GM19438 (cell line): ENCODE results near the gene FRMD5.
"Not testable (repeated sequence)": the region's sequence is repeated elsewhere in the genome, so short reads cannot be mapped to it uniquely, and the experiment has no call there.

Experiments used
- ATAC-seq: cut with Tn5 transposase; IDR thresholded peaks from one replicate; pipeline ENCODE4 v1.9.1; 2021; ENCODE audit warnings: low read depth; ENCODE audit not compliant: unreplicated experiment

Gene FRMD5

DNA sequence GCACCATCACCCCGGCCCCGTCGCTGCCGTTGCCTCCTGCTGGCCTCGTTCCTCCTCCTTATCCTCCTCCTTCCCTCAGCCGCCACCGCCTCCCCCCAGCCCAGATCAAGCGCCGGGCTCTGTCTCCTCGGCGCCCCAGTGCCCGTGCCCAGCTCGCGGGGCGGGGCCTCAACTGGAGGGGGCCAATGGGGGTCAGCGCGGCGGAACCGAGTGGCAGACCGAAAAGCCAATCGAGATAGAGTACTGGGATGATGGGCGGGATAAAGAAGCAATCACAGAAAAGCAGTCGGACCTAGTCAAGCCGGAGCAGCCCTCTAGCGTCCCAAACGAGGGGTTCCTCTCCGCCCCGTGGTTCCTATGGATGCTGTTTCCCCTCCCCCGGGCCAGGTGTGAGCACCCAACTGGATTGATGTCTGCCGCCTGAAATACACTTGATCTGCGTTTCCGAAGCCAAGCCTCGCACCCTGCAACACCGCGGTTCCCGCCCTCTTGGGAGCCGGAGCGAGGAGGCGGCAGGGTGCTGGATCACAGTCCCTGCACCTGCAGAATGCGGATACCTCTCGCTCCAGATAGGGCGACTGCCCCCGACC lies at the start of gene FRMD5:
Gene FRMD5, minus strand, starts transcription at position 121 of the 590 bp plus-strand sequence.
- ATAC-seq = peak; percentile 97

DNA sequence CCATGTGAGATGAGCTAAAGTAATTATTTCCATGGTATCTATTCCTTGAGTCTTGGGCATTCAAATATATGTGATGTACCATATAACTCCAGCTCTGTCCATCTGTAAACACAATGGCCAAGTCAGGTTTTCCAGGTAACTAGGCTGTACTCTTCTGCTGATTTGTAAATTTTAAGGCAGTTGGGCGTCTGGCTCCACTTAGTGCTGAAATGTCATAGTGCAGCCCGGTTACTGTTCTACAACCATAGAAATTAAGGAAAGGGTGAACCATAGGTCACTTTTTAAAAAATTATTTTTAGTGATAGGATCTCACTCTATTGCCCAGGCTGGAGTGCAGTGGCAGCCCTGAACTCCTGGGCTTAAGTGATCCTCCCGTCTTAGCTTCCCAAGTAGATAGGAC lies 48.8 kb upstream of the FRMD5 start:
- no peak for ATAC-seq

DNA sequence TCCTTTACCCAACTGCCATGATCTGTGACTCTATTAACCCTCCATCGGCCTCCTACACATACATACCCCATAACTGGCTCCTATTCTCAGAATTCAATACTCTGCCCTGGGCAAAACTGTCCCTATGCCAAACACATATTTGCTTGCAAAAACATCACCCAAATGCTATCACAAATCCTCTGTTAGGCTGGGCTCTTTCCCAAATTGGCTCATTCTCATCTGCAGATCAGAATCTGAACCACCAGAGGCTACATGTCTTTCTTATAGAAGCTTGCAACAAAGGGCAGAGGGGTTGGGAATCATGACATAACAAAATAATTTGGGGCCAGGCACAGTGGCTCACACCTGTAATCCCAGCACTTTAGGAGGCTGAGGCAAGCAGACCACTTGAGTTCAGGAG lies 48.1 kb upstream of the FRMD5 start:
- no peak for ATAC-seq

GRCh38 chr15:44231842-44232241 lies 36.8 kb upstream of the FRMD5 start:
- no peak for ATAC-seq

DNA sequence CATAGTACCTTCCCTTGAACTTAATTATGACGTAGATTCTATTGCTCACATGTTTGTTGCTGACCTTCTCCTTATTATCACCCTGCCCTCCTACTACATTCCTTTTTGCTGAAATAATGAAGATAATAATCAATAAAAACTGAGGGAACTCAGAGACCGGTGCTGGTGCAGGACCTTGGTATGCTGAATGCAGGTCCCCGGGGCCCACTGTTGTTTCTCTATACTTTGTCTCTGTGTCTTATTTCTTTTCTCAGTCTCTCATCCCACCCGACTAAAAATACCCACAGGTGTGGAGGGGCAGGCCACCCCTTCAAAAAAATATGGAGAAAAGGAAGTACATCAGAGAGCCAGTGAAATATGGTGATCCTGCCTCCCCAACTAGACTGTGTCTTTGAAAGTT lies 34.2 kb upstream of the FRMD5 start:
- ATAC-seq = not testable (repeated sequence)

DNA sequence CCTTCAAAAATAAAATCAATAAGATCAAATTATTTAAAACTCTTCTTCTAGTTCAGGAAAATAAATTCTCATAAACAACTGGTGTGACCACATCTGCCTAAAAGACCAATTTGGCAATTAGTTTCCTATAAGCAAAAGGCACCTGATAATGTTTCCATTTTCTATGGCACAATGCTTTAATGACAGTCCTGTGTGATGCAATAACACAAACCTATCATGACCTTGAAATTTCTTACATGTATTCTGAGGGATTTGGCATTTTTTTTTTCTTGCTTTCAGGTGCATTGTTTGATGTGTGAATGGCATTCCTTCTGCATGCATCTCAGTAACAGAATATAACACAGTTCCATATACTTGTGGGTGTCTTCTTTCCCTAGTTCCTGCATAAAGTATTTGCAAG lies 32.5 kb upstream of the FRMD5 start:
- ATAC-seq = no peak

- not testable (repeated sequence) for ATAC-seq
Measured at GRCh38 chr15:44227001-44227400, 31.9 kb upstream of the FRMD5 start.

DNA sequence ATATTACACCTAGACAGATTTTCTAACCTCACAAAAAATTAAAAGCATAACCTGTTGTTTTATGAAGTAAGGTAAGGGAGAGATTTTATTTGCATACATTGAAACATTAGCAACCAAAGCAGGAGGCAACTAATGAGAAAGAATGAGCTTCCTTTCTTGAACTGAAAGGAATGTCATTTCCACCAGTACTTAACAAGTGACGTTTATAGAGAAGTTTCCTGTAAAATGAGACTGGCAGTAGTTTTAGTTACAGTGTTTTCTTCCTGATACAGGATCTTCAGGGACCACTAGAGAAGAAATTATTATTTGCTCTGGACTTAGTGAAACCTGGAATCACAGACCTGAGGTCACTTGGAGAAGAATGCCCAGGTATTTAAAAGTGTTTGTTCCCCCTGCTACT lies 27.4 kb upstream of the FRMD5 start:
- no peak for ATAC-seq

GRCh38 chr15:44219073-44219472 lies 24.0 kb upstream of the FRMD5 start:
- no peak for ATAC-seq

GRCh38 chr15:44216958-44217357 lies 21.9 kb upstream of the FRMD5 start:
- no peak for ATAC-seq

DNA sequence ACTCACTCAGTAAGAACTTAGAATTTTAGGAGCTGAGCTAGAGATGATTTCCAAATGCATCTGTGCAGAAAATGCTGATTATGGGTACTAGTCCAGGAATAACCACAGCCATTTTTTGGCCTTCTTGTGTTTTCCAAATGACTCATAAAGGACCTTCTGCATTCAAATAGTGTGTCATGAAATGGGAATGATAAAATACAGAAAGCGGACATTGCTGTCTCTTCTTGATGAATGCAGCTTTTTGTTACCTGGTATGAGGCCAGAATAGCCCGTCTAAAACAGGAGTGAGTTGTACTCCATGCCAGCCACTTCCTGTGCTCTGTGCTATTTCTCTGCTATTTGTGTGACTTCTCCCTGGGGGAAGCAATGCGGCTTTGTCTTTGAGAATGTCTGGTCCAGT lies 20.5 kb upstream of the FRMD5 start:
- ATAC-seq = no peak

DNA sequence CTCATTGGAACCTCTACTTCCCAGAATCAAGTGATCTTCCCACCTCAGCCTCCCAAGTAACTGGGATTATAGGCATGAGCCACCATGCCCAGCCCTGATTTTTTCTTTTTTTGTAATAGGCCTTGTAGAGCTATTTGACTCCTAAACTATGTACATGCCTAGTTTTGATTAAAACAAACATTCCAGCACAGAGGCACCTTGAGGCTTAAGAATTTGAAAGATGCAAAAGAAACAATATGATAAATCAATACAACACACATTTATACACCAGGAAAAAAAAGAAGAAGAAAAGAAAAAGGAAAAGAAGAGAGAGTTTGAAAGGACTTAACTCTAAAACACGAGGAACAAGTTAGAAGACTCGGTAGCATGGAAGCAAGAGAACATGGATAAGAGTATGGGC lies 13.9 kb upstream of the FRMD5 start:
- no peak for ATAC-seq

DNA sequence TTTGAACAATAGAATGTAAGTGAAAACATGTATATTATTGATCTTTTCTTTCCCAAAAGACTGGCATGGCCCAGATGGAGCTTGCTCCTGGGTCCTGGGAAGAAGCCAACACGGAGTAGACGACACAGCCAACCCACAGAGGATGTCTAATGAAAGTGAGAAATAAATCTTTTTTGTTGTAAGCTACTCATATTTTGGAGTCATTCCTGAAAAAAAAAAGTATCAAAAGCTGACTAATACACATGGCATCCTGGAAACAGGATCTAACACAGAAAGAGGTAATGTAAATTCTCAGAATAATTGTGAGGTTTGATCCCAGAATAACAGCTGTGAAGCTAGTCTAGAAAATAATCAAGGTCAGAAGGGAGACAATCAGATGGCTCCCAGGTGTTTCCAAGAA lies 12.6 kb upstream of the FRMD5 start:
- ATAC-seq = no peak

- ATAC-seq = no peak
Measured at GRCh38 chr15:44199393-44199792, 4.3 kb upstream of the FRMD5 start.

- peak; percentile 38 for ATAC-seq
Measured at GRCh38 chr15:44194323-44195150, 534 bp downstream of the FRMD5 start.

- no peak for ATAC-seq
Measured at GRCh38 chr15:44193651-44194322, 1.3 kb downstream of the FRMD5 start.

DNA sequence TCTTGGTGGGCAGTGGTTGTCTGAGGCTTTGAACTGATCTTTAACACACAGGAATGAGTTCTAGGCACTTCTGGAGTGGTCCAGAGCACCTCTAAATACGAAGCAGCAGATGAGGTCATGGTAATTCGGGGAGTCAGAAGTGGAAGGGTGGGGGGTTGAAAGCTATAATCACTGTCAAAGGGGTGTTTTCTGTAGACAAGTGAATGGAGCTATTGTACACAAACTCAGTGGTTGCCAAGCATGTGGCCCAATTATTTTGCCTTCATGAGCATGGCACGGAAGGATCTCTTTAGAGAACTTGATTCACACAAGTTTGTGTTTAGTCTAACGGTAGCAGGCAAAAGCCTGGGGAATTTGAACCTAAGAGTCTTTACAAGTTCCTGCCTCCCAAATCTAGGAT lies 6.3 kb downstream of the FRMD5 start:
- no peak for ATAC-seq

GRCh38 chr15:44186705-44187104 lies 8.4 kb downstream of the FRMD5 start:
- no peak for ATAC-seq

- no peak for ATAC-seq
Measured at GRCh38 chr15:44183363-44183762, 11.7 kb downstream of the FRMD5 start.

DNA sequence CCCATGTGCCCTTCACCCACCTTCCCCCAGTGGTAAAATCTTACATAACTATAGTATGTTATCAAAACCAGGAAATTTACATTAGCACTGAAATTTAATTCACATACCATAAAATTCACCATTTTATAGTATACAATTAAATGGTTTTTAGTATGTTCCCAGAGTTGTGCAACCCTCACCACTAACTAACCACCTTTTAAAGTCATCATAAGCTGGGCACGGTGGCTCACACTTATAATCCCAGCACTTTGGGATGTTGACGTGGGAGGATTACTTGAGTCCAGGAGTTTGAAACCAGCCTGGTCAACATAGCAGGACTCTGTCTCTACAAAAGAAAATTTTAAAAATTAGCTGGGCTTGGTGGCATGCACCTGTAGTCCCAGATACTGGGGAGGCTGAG lies 13.7 kb downstream of the FRMD5 start:
- ATAC-seq = no peak

DNA sequence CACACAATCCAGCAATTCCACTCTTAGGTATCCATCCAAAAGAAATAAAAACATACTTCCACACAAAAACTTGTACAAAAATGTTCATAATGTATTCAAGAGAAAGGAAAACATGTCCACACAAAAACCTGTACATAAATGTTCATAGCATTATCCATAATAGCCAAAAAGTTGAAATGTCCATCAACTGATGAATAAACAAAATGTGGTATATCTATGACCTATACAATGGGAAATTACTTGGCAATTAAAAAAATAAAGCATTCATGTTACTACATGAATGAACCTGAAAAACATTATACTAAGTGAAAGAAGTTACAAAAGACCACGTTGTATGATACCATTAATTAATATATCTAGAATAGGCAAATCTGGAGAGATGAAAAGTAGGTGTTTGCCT lies 17.9 kb downstream of the FRMD5 start:
- ATAC-seq = no peak

- ATAC-seq = no peak
Measured at GRCh38 chr15:44173813-44174212, 21.3 kb downstream of the FRMD5 start.
